OCI-LY3 (cell line): ENCODE data around the gene L3MBTL1.

Source experiments
- H2AFZ ChIP-seq: fragments of 200-600, 300-600 bp; shearing (Covaris generic); 2 replicates; pipeline ENCODE4 v1.6.0; 2014; ENCODE audit warnings: antibody characterized with exemption, low read depth, low read length
- H3K27ac ChIP-seq: fragments of 200-600, 300-600 bp; sonication (generic); 2 replicates; pipeline ENCODE4 v1.5.1; 2014; ENCODE audit warnings: mild to moderate bottlenecking, low read length, moderate library complexity, mixed read lengths
- H3K27me3 ChIP-seq: fragments of 200-600, 300-600 bp; sonication (generic); 2 replicates; pipeline ENCODE4 v1.6.1; 2014; ENCODE audit warnings: low read depth, low read length, mixed read lengths
- H3K36me3 ChIP-seq: fragments of 200-600, 300-600 bp; sonication (generic); replicated peaks from 2 replicates; pipeline ENCODE3; 2014; ENCODE audit warnings: low read depth, low read length, mixed read lengths
- H3K4me1 ChIP-seq: fragments of 300-600, 200-600 bp; sonication (generic); 2 replicates; pipeline ENCODE4 v1.6.1; 2014; ENCODE audit warnings: low read length, mixed read lengths
- H3K4me2 ChIP-seq: fragments of 200-600, 300-600 bp; sonication (generic); 2 replicates; pipeline ENCODE4 v1.6.1; 2014; ENCODE audit warnings: low read length, mixed read lengths
- H3K4me3 ChIP-seq: fragments of 300-600, 200-600 bp; sonication (generic); 2 replicates; pipeline ENCODE4 v1.5.1; 2014; ENCODE audit warnings: antibody characterized with exemption, mild to moderate bottlenecking, low read length, moderate library complexity
- H3K79me2 ChIP-seq: fragments of 300-600, 200-600 bp; shearing (Covaris generic); 2 replicates; pipeline ENCODE4 v1.6.1; 2014; ENCODE audit warnings: mild to moderate bottlenecking, low read length, mixed read lengths
- H3K9ac ChIP-seq: fragments of 300-600, 200-600 bp; shearing (Covaris generic); 2 replicates; pipeline ENCODE4 v1.6.0; 2014; ENCODE audit warnings: mild to moderate bottlenecking, low read length, moderate library complexity
- H3K9me3 ChIP-seq: fragments of 200-600, 300-600 bp; shearing (Covaris generic); 2 replicates; pipeline ENCODE4 v1.6.1; 2014; ENCODE audit warnings: low read length, mixed read lengths; ENCODE audit not compliant: insufficient read depth
- H4K20me1 ChIP-seq: fragments of 200-600, 300-600 bp; sonication (generic); 2 replicates; pipeline ENCODE4 v1.6.1; 2016; ENCODE audit warnings: low read length, mixed read lengths; ENCODE audit not compliant: insufficient read depth
- EZH2phosphoT487 ChIP-seq: fragments of 200-600 bp; shearing (Covaris generic); IDR thresholded peaks from 2 replicates; pipeline ENCODE4 v1.6.1; 2018; ENCODE audit warnings: antibody characterized with exemption, mixed run types, low read depth
- TF ChIP-seq, protein P1 (sequence below): fragments of 200-600, 300-600 bp; sonication (generic); IDR thresholded peaks from 2 replicates; pipeline ENCODE4 v1.5.1; 2014; ENCODE audit warnings: antibody characterized with exemption, low read length, low read depth

The L3MBTL1 gene

DNA sequence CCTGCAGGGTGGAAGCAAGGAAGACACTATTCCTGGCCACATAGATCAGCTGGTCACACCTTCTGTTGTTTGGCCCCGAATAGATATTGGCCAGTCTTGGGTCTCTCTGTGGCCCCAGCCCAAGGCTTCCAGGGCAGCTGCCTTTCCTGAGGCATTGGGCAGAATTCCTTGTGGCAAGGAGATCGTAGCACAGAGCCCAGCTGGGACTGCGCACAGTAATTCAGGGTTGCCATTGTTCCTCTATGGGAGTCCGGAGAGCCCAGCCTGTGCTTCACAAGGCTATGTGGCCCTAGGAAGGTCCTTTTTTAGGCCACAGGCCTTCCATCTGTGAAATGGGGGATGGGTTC, 58.2 kb downstream of the L3MBTL1 start:
- H2AFZ ChIP-seq: no peak overlapping the region
- no peak overlapping the region for H3K4me3 ChIP-seq
- no peaks in the 10 kb centered on the region for H3K27me3 ChIP-seq
- no peaks in the 10 kb centered on the region for H4K20me1 ChIP-seq
- no peak overlapping the region for H3K9ac ChIP-seq
- H3K27ac ChIP-seq: no peak overlapping the region
- H3K79me2 ChIP-seq: no peaks in the 10 kb centered on the region
- H3K9me3 ChIP-seq: no peaks in the 10 kb centered on the region
- H3K4me1 ChIP-seq: no peaks in the 10 kb centered on the region
- H3K4me2 ChIP-seq: no peak overlapping the region
- no peak for TF ChIP-seq EZH2phosphoT487
- TF ChIP-seq, protein P1, sequence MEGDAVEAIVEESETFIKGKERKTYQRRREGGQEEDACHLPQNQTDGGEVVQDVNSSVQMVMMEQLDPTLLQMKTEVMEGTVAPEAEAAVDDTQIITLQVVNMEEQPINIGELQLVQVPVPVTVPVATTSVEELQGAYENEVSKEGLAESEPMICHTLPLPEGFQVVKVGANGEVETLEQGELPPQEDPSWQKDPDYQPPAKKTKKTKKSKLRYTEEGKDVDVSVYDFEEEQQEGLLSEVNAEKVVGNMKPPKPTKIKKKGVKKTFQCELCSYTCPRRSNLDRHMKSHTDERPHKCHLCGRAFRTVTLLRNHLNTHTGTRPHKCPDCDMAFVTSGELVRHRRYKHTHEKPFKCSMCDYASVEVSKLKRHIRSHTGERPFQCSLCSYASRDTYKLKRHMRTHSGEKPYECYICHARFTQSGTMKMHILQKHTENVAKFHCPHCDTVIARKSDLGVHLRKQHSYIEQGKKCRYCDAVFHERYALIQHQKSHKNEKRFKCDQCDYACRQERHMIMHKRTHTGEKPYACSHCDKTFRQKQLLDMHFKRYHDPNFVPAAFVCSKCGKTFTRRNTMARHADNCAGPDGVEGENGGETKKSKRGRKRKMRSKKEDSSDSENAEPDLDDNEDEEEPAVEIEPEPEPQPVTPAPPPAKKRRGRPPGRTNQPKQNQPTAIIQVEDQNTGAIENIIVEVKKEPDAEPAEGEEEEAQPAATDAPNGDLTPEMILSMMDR: no peak
- no peaks in the 10 kb centered on the region for H3K36me3 ChIP-seq

DNA sequence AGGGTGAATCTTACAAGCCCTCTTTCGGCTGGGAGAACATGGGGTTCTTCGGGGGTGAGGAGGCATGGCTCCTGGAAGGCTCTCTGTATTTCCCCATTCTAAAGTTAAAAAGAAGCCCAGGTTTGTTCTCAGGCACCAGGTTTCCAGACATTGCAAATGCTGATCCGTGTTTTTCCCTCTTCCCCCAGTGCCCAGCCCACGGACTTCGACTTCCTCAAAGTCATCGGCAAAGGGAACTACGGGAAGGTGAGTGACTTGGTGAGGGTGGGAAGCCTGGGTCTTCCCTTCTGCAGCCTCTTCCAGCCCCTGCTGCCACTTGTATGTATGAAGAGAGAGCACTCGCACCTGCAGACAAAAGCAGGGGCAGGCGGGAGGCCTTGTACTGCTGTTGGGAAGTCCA, 60.0 kb downstream of the L3MBTL1 start:
- no peak overlapping the region for H2AFZ ChIP-seq
- no peaks in the 10 kb centered on the region for H3K79me2 ChIP-seq
- no peaks in the 10 kb centered on the region for H3K36me3 ChIP-seq
- no peaks in the 10 kb centered on the region for H3K27me3 ChIP-seq
- no peaks in the 10 kb centered on the region for H3K4me1 ChIP-seq
- H4K20me1 ChIP-seq: no peaks in the 10 kb centered on the region
- no peaks in the 10 kb centered on the region for H3K9me3 ChIP-seq
- no peak overlapping the region for H3K9ac ChIP-seq
- no peak for TF ChIP-seq EZH2phosphoT487
- TF ChIP-seq, protein P1: no peak
- no peak overlapping the region for H3K4me3 ChIP-seq
- H3K4me2 ChIP-seq: no peak overlapping the region
- no peak overlapping the region for H3K27ac ChIP-seq

- H2AFZ ChIP-seq: no peak overlapping the region
- H3K27me3 ChIP-seq: no peaks in the 10 kb centered on the region
- H3K9me3 ChIP-seq: no peaks in the 10 kb centered on the region
- TF ChIP-seq EZH2phosphoT487: no peak
- TF ChIP-seq, protein P1: no peak
- no peak overlapping the region for H3K27ac ChIP-seq
- H3K79me2 ChIP-seq: no peaks in the 10 kb centered on the region
- no peak overlapping the region for H3K4me3 ChIP-seq
- no peaks in the 10 kb centered on the region for H3K4me1 ChIP-seq
- H3K36me3 ChIP-seq: no peaks in the 10 kb centered on the region
- H3K4me2 ChIP-seq: no peak overlapping the region
- H3K9ac ChIP-seq: no peak overlapping the region
- no peaks in the 10 kb centered on the region for H4K20me1 ChIP-seq
Observed at GRCh38 chr20:43568706-43569105, 61.2 kb downstream of the L3MBTL1 start.

DNA sequence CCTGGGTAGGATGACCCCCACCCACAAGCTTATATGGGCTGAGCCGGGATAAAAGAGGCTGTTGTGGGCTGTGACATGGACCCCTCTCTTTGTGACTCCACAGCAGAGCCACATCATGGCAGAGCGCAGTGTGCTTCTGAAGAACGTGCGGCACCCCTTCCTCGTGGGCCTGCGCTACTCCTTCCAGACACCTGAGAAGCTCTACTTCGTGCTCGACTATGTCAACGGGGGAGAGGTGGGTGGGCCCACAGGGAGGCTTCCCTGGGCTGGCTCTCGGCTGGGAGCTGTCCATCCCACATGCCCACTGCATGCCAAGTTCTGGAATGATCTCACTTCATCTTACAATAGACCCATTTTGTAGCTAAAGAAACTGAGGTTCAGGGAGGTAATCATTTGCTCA, 61.8 kb downstream of the L3MBTL1 start:
- Histone ChIP-seq H3K4me2 (no peak overlapping the region), H3K27ac (no peak overlapping the region), H3K79me2 (no peaks in the 10 kb centered on the region), H3K9ac (no peak overlapping the region), H3K27me3 (no peaks in the 10 kb centered on the region), H3K4me1 (no peaks in the 10 kb centered on the region), H2AFZ (no peak overlapping the region), H4K20me1 (no peaks in the 10 kb centered on the region), H3K4me3 (no peak overlapping the region), H3K9me3 (no peaks in the 10 kb centered on the region), H3K36me3 (no peaks in the 10 kb centered on the region)
- TF ChIP-seq, protein P1: no peak
- TF ChIP-seq EZH2phosphoT487: no peak
